ENCODE measurements around the gene ING1.
"Not testable (repeated sequence)": the region's sequence is repeated elsewhere in the genome, so short reads cannot be mapped to it uniquely, and the experiment has no call there.

The ING1 gene

GRCh38 chr13:110696776-110697175, 16.7 kb upstream of the ING1 start:
- no peak for DNase-seq

- no peak for DNase-seq
These were observed 15.7 kb upstream of the ING1 start for GRCh38 chr13:110697842-110698241.

- no peak for DNase-seq
These were observed 14.8 kb upstream of the ING1 start for GRCh38 chr13:110698689-110699088.

- no peak for DNase-seq
These were observed 14.1 kb upstream of the ING1 start for GRCh38 chr13:110699148-110700145.

- DNase-seq = no peak
These were observed 13.3 kb upstream of the ING1 start for GRCh38 chr13:110700186-110700585.

- DNase-seq = no peak
These were observed 12.9 kb upstream of the ING1 start for GRCh38 chr13:110700641-110701040.

GRCh38 chr13:110701061-110701460, 12.4 kb upstream of the ING1 start:
- not testable (repeated sequence) for DNase-seq

- no peak for DNase-seq
These were observed 11.4 kb upstream of the ING1 start for GRCh38 chr13:110702089-110702488.

- DNase-seq = no peak
These were observed 10.6 kb upstream of the ING1 start for GRCh38 chr13:110702591-110703526.

GRCh38 chr13:110705356-110705825, 8.1 kb upstream of the ING1 start:
- no peak for DNase-seq

- peak; percentile 96 for DNase-seq
These were observed 7.5 kb upstream of the ING1 start, which contains the start of gene CARS2 for GRCh38 chr13:110705826-110706569. Gene CARS2, minus strand, starts transcription at chr13:110706116. Its CDS starts 23 bp downstream, at chr13:110706093.

- DNase-seq = no peak
These were observed 6.7 kb upstream of the ING1 start for GRCh38 chr13:110706570-110707372.

- peak; percentile 83 to 88 for DNase-seq
These were observed 1.2 kb upstream of the ING1 start for GRCh38 chr13:110712081-110712848.

- DNase-seq = peak; percentile 100
These were observed 455 bp upstream of the ING1 start for GRCh38 chr13:110712849-110713641.

- DNase-seq = peak; percentile 82 to 83
These were observed 689 bp downstream of the ING1 start for GRCh38 chr13:110713981-110714796.

- DNase-seq = no peak
These were observed 1.4 kb downstream of the ING1 start for GRCh38 chr13:110714797-110715394.

GRCh38 chr13:110715395-110716246, 2.1 kb downstream of the ING1 start:
- peak; percentile 99 to 100 for DNase-seq

- DNase-seq = no peak
These were observed 2.7 kb downstream of the ING1 start for GRCh38 chr13:110716247-110716515.
